Spleen (tissue), 7 donors: ENCODE measurements around the gene ISG20L2.

Source experiments
- POLR2A ChIP-seq, 3 donors: fragments of 450-650 bp; IDR thresholded peaks; one replicate each; pipeline ENCODE4 v1.5.1; 2017; ENCODE audit warnings: antibody characterized with exemption in 3 of 3, mild to moderate bottlenecking in 1 of 3
- POLR2AphosphoS5 ChIP-seq, 3 donors: sonication (generic); formaldehyde crosslinking; IDR thresholded peaks; one replicate each; pipeline ENCODE4 v1.5.1; 2017; ENCODE audit warnings: antibody characterized with exemption in 3 of 3
- TF ChIP-seq, protein P1 (sequence below), 11 experiments: fragments of 200-600 bp in 7 of 11; fragments of 450-650 bp in 4 of 11; sonication (generic) in 4 of 11; IDR thresholded peaks in 8 of 11; conservative IDR thresholded peaks in 3 of 11; 1 replicate in 7 of 11; 2 replicates in 4 of 11; pipeline versions ENCODE4 v1.4.0 to v1.8.0; 2016 to 2021; ENCODE audit warnings: antibody characterized with exemption in 11 of 11, inconsistent platforms in 4 of 11, mild to moderate bottlenecking in 1 of 11
- donor health status: DM: no; HTN: no; CAD: no; lungs with moderate emphysema.
- donor health status: DM: no; HTN: no; CAD: no.
- donor health status: DM: no; HTN: no; CAD: no.

DNA sequence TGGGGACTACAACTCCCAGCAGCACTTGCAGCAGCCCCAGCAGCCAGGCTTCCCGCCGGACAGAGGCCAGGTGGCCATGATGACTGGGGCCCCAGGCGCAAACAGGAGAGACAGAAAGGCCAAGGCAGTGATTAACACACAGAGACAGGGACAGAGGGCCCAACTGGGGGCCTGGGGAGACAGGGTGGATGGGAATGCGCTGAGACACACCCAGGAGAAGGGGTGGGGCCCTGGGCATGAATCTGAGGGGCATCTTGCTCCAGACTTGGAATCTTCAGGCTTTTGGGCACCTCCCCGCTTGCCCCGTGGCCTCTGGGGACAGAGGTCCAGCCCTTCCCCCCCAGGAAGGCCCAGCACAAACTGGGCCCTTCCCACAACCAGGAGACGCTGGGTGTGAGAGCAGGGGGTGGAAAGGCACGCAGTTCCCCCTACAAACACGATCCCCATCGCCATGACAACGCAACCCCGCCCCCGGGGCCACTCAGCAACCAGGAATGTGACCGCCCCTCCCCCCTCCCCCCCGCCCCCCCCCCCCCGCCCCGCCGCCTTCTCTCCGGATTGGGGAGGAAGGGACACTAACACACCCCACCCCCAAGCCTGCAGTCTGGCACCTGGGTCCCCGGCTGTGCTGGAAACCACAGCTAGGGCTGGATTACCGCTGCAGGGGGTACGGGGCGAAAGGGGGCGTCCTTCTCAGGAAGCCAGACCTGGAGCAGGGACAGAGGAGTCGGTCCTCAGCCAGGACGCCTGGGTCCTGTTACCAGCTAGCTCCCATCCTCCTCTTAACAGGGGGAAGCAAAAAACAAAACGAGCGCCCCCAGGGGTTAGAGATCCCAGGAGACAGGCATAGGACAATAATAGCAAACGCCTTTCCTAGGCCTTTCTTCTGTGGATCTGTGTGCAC, 18.4 kb upstream of the ISG20L2 start:
- TF ChIP-seq, protein P1, sequence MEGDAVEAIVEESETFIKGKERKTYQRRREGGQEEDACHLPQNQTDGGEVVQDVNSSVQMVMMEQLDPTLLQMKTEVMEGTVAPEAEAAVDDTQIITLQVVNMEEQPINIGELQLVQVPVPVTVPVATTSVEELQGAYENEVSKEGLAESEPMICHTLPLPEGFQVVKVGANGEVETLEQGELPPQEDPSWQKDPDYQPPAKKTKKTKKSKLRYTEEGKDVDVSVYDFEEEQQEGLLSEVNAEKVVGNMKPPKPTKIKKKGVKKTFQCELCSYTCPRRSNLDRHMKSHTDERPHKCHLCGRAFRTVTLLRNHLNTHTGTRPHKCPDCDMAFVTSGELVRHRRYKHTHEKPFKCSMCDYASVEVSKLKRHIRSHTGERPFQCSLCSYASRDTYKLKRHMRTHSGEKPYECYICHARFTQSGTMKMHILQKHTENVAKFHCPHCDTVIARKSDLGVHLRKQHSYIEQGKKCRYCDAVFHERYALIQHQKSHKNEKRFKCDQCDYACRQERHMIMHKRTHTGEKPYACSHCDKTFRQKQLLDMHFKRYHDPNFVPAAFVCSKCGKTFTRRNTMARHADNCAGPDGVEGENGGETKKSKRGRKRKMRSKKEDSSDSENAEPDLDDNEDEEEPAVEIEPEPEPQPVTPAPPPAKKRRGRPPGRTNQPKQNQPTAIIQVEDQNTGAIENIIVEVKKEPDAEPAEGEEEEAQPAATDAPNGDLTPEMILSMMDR (IDR thresholded peaks at IDR 0.05 in 8 of 11, conservative IDR thresholded peaks at IDR 0.05 in 3 of 11): no peak
- TF ChIP-seq POLR2A (IDR thresholded peaks at IDR 0.05) (no peak), POLR2AphosphoS5 (IDR thresholded peaks at IDR 0.05) (peak; percentile 63 to 67 (median 65))
